Measurements from ENCODE around the gene PAK1.

PAK1 gene

DNA sequence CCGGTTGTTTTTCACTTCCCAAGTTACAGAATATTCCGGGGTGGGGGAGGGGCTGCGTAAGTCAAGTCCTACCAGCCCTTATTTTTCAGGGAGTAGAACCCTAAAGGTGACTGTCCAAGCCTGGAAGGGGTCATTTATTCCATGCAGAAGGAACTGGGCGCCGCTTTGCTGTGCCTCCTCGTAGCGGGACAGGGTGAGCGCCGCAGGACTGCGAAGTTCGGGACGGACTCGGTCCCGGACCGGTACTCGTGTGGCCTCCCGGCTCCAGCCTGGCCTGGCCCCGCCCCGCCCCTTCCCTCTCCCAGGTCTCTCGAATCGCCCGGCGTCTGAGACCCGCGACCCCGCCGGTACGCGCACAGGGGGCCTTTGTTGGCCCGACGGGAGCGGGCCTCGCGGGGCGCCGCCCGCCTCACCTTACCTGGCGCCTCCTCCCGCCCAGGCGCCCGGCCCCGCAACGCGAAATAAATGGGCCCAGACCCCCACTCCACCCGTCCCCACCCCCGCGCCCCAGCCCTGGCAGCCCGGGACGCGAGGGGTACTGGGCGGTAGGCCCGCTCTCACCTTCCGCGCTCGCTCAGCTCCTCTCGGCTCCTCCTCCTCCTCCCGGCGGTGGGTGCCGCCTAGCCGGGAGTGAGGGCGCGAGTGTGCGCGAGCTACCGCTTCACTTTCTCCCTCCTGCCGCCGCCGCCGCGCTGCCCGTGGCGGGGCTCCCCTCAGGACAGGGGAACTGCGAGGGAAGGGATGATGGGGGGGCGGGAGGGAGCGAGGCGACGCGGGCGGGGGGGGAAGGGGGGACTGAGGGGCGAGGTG, 698 bp downstream of the PAK1 start:
- peak; percentile 29 for DNase-seq (ENCODE audit: low spot score)

DNA sequence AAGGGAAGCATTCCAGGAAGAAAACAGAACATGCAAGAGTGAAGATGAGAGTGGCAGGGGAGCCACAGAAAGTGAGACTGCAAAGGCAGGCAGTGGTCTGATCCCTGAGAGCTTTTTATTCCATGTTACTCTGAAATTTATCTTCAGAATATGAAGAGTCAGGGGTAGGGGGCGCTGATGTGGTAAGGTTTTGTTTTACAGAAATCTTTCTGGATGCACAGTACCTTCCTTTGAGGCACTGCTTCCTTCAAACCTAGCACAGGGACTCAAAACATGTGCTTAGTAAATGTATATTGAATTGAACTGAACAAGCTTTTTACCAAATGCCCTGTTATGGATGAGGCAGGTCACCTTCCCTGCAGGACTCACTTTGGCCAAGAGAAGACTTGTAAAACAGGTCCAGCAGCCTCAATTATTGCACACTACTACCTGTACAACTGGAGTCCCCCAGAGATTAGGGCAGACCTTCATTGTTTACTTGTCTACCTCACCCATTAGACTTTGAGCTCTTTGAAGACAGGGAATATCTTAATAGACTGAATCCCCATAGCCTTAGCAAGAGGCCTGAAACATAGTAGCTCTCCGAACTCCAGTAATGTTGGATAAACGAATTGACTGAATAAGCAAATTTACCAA, 2.2 kb downstream of the PAK1 start:
- no peak for DNase-seq (ENCODE audit: low spot score)

DNA sequence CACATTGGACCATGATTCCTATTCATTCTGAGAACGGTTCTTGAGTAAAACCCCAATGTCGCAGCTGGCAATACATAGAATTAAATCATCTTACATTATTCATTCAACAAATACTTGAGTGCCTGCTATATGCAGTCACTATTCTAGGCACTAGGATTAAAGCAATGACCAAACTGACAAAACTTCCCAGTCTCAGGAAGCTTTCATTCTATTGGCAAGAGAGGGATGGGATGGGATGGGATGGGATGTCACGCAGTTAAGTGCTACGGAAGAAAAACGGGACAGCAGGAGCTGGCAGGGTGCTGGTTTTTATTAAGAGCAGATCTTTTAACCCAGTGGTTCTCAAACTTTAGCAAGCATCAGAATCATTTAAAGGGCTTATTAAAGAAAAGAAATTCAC, 2.9 kb downstream of the PAK1 start:
- DNase-seq (ENCODE audit: low spot score), result no peak

DNA sequence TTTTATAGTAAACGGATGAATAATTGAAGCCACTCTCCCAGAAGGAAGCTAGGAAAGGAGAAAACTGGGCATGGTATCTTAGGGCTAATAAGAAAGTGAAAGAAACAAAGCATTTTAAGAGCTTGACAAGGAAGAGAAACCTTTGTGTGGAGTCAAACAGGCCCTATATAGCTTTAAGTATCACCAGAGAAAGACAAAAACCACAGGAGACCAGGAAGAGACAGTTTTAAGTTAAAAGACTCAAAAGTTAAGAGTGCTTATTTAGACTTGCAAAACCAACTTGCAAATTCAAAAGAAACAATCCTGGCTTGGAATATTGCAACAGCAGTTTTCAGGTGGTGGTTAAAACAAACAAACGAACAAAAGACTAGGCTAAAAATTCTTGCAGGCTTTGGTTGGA, 3.4 kb downstream of the PAK1 start:
- no peak for DNase-seq (ENCODE audit: low spot score)

DNA sequence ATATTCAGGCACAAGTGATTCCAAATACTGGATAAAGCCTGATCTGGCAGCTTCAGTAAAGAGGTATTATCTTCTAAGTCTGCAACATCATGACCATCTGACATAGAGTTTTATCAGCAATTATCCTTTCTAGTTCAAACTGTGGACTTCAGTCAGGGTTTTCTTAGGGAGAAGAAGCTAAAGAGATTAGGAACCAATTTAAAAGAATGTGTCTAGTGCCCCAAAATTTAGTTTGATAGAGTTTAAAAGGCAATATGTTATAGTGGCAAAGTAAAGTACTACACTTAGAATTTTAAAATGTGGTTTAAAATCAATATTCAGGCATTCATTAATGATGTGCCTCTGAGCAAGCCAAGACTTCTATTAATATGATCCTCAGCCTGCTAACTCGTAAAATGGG, 5.4 kb downstream of the PAK1 start:
- DNase-seq (ENCODE audit: low spot score), result no peak

DNA sequence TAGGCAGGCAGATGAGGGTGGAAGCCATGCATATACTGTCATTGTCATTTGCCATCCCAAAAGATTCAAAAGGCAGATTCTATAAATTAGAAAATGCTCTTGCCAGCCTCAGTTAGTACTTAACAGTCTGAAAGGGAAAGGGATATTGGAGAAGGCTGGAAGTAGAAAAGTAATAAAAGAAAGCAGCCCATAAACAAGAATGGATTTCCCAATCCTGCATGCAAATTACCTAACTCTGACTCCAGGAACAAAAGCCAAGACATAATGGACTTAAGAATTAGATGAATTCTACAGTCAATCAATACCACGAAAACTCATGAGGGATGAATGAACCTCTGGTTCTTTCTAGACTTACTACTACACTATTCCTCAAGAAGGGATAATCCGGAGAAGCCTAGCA, 5.9 kb downstream of the PAK1 start:
- DNase-seq (ENCODE audit: low spot score), result no peak

DNA sequence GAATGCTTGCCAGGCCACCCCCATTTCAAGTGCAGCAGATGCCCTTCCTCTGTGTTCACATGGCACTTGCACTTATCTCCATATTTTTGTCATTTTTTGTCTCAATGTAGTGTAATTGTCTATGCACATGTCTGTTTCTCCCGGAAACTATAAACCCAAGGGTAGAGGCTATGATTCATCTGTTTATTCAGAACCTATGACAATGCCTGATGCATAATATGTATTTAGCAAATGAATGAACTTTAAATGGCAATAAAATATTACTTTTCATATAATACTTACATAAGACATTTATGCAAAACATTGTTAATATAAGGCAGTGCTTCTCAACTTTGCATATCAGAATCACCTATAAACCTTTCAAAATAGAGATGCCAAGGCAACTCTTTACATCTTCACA, 6.7 kb downstream of the PAK1 start:
- no peak for DNase-seq (ENCODE audit: low spot score)

DNA sequence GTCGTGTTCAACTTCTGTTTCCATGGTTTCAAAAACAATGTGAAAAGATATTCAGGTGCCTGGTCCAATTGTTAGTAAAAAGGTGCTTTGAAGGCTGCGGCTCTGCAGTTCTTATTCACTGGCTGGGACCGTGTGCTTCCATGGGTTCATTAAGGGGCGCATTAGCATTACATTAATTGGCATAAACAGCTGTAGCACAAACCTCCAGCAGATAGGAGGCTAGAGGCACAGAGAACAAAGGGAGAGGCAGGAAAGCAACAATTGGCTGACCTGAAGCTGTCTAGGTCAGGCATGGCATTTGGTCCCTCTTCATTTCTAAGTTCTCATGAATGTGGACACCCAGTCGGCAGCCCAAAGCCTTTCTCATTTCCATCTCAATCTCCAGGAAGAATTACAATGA, 16.6 kb downstream of the PAK1 start:
- no peak for DNase-seq (ENCODE audit: low spot score)

DNA sequence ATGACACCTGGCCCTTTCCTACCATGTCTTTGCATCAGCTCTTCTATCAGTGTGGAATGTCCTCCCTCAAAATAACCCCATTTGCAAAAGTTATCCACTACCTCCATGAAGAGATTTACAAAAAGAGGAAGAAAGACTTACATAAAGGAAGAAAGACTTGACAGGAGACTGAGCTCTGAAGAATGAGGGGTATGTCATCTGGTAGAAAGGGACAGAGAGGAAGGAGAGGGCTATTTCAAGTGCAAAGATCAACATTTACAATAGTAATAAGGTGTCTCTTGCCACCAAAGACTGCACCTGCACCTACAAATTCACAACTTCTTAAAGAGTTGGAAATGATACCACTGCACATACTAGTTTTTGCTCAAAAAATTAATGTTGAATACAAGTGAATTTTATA, 18.2 kb downstream of the PAK1 start:
- no peak for DNase-seq (ENCODE audit: low spot score)

DNA sequence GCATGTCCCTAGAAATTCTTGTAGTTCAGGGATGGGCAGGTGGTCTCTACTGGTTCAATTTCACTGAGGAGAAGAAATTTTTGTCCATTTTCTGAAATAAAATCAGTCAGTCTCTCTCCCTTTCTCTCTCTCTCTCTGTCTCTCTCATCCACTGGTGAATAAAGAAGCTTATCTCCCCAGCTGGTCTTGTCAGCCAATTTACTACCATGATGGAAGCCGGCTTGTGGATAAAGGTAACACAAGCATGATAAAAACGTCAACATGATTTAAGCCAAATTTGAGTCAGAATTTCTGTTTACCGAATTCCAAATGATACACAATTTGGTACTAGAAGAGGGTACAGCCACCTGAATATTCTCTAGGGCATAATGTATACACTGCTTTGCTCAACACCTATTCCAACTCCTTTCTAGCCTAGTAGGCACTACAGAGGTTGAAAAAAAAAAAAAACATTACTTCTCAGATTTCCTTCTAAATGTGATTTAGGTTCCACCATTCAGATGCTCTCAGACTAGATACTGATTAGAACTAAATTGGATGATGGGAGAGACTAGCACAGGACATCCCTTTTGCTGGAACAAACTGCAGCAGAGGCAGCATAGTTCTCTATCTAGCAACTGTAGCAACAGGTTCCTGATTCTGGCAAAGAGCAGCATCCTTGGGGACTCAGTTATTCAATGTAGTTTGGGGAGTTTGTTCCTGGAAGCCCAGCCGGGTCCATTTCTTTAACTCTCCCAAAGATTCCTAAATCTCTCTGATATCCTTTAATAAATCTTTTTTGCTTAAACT, 18.8 kb downstream of the PAK1 start:
- no peak for DNase-seq (ENCODE audit: low spot score)

DNA sequence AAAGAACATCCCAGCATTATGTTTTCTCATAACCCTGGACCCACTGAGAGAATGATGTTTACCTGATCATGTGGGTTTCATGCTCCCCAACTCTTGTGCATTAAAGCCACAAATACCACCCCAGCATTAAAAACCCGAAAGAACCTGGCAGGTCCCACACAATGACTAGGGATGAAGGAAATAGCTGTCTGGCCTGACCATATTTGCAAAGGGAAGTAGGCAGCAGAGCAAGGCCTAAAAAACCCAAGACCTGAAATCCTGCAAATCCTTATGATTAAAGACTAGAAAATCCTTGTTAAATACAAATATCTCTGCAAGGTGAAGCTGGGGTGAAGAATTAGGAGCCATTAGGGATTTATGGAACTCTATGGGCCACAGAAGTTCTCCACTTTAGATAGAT, 23.7 kb downstream of the PAK1 start:
- no peak for DNase-seq (ENCODE audit: low spot score)

DNA sequence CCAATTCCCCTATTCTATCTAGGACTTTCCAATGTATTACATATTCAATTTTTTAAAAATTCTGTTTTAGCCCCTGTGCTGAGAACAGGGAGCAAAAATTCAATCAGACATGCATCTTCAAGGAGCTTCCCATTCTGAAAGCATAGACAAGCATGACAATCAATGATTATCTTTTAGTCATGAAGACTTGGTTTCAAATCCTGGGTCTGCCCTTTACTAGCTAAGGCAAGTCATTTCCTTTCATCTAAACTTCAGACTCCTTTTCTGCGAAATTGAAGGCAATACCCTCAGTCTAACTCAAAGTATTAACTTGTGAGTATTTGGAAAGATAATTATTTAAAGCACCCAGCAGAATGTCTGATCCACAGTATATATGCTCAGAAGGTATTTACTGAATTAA, 24.1 kb downstream of the PAK1 start:
- no peak for DNase-seq (ENCODE audit: low spot score)

DNA sequence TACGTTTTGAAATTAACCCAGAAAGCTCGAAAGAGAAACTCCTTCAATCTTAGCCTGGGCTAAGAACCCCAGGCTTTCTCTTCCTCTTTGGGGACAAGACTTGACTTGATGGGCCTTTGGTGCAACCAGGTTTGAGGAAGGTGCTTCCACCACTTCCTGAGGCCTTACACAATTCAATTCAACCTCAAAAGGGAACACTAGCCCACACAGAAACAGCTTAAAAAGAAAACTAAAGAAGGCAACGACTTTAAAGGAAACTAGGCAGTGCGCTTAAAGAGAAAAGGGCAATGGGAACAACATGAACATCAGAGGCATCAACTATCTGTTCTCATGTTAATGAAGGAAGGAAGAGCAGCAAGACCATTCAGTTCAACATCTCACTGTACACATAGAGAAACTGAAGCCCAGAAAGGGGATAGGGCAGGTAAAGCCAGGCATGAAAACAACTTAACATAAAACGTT, 24.8 kb downstream of the PAK1 start:
- DNase-seq (ENCODE audit: low spot score), result no peak

DNA sequence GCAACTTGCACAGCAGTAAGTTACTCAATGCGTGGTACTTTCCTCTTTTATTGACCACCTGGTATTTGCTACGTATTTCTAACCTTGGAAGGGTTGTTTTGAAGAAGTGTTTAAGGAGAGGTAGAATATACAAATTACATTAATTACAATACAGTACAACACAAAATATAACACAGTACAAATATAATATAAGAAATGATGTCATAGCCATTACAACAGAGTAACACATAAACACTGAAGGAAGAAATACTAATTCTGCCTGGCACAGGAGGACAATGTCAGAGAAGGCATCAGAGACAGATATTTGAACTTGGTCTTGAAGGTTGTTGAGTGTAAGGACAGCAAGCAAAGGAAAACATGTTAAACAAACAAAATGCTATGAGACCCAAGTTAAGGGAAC, 25.6 kb downstream of the PAK1 start:
- DNase-seq (ENCODE audit: low spot score), result no peak

DNA sequence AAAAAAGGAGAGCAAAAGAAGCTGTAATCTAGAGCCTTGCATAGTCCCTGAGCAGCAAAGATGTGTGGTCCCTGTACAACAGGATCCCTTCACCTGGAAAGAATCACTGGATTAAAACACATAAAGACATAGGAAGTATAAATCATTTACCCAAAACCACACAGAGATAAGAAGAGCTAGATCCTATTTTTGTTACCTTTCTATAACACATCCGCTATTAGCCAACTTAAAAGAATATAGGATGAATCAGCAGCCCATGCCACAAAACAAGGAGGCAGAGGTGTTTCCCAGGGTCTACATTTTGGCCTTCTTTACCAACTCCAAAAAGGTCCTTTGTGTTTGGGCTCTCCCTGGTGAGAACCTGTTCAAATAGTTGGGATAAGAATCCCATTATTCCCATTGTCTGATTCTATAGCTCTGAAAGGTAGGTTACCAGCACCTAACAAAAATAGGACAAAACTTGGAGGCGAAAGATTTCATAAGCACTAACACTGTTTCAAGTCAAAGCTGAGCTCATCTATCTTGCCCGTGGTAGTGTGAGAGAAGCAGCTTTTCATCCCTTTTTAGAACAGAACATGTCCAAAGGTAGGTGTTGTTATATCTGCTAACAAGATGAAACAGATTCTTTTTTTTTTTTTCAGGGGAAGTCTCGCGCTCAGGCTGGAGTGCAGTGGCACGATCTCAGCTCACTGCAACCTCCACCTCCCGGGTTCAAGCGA, 26.8 kb downstream of the PAK1 start:
- no peak for DNase-seq (ENCODE audit: low spot score)

DNA sequence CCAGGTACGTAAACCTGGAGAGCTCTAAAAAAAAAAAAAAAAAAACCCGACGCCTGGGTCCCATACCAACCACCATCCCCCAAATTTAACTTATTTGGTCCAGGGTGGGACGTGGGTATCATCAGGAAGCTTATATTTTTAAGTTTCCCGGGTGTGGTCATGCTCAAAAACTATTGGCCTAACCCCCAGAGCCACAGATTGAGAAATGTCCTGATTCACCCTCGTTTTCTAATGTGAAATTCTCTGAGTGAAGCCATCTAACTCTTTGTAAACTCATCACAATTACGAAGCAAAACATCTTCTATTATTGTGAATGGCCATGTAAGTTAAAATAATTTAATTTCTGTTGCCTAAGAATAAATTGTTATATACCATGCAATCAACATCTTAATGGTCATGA, 29.6 kb downstream of the PAK1 start:
- no peak for DNase-seq (ENCODE audit: low spot score)

DNA sequence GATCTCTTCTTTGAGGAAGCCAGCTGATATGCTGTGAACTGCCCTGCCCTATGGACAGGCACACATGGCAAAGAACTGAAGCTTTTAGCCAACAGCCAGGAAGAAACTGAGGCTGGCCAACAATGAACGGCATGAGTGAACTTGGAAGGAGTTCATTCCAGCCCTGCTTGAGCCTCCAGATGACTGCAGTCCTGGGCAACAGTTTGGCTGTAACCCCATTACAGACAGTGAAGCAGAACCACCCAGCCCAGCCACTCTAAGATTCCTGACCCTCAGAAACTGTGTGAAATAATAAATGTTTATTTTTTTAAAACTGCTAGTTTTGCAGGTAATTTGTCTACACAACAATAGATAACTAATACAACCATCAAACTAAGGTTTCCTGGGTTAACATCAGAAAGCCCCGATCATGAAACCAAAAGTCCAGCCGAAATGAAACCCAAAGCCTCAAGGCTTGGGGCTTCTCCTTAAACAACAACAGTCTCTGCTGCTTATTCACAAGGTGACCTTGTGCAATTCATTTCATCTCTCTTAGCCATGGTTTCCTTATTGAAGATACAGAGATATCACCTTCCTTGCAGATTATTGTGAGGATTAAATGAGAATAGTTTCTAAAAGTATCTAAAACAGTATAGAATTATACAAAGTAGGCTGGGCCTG, 31.4 kb downstream of the PAK1 start:
- no peak for DNase-seq (ENCODE audit: low spot score)

DNA sequence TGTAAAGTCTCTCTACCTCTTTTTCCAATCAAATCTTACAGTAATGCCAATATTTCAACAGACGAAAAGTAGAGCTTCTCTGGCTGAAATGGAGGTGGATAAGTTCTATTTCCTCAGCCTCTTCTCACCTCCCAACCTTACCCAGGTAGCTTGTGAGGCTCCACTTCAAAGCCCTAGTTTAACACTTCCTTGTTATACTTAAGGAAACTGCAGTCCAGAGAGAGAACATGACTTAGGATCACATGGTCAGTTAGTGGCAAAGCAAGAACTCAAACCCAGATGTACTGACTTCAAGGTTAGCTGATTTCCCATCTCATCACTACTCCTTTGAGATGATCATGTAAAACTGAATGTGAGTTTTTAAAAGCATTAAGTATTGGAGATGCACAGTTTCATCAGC, 32.5 kb downstream of the PAK1 start:
- DNase-seq (ENCODE audit: low spot score), result no peak

DNA sequence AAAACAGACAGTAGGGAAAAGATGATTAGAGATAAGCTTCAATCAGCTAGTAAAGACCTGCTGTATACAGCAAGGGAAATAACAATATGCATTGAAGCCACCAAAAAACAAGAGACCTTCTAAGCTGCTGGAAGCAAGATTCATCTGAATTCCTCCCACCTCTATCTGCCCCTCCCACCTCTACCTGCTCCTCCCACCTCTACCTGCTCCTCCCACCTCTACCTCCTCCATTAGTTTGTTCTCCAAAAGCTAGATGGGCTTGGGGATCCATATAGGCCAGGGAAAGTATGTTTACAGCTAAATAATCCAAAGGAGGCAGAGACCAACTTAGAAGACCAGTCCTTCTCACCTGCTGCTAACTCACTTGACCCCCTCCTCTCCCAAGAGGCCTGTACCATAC, 33.2 kb downstream of the PAK1 start:
- no peak for DNase-seq (ENCODE audit: low spot score)

DNA sequence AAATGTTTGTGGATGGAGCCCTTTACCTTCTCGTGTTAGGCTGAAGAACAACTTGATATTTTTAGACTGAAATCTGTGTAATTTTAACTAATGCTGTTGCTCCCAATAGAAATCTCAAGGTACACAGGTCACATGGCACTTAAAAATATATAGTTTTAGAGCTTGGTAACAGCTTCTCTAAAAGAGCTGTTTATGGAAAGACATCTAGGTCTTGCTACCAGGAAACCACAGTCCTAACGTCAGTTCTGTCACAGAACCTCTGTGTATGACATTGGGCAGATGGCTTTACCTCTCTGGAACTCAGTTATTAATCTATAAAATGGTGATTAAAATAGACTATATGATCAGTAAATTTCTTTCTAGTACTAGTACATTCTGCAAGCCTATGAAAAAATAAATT, 35.4 kb downstream of the PAK1 start:
- DNase-seq (ENCODE audit: low spot score), result no peak

DNA sequence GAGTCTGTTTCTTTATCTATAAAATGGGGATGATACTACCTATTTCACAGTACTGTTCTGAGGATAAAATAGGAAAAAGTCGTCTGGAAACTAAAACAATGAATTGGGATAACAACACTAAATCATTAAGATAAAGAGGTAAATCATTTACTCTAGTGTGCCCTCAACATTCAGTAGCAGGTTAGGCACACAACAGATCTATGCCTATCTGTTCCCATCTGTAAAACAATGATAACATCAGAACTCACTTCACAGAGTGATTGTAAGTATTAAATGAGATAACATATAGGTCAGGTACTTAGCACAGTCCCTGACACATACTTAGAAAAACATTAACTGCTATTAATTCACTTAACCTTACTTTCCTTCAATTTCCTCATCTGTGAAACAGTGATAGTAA, 36.9 kb downstream of the PAK1 start:
- DNase-seq (ENCODE audit: low spot score), result no peak

DNA sequence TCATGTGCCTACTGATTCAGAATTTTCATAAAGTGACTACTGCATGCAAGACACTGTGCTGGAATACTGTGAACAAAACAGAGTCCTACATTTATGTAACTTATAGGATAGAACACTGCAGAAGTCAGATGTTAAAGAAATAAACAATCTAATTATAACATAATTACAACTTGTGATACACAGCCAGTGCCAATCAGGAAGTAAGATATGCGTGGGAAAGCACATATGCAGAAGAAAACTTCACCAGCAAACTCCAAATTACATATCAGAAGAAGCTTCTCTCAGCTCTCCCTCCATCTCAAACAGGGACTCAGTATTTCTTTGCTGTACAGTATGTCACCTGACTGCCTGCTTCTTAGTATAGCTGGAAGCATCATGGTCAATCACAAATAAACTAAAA, 37.4 kb downstream of the PAK1 start:
- DNase-seq (ENCODE audit: low spot score), result no peak
